ENCODE measurements around the gene EFHC2. TPM values are rescaled to one million over a fixed set of nuclear protein-coding genes. Genes with fewer than 3 reads are reported as not detected.

EFHC2 gene
- total RNA-seq, 5 donors from 2014 or later (not counting 1 experiment from before 2014, with no cell fraction given), result 1.1 to 3.5 (median 2.0) TPM

- Mint-ChIP-seq H3K9me3 (no peaks in the 10 kb centered on the region), H3K27ac (no peak overlapping the region), H3K27me3 (peaks cover 0 to 7% of the 10 kb centered on the region in 2 donors), H3K4me3 (no peak overlapping the region), H3K36me3 (peaks cover 6% of the 10 kb centered on the region), H3K4me1 (peaks cover 4 to 11% (median 5%) of the 10 kb centered on the region in 3 donors)
- no peak for DNase-seq
- WGBS (ENCODE audit: insufficient coverage), result 90% methylated on average over 2 of the region's 2 CpGs
- ChIA-PET CTCF (no interaction called here), POLR2A (interaction anchor here in 1 of 2 donors (0.6 kb wide), 1 partner anchor 46 kb away, joined by 5 read pairs; no protein-coding TSS in a partner anchor)
- no peaks in the 10 kb centered on the region for H3K27me3 ChIP-seq (replicated peaks in 1 of 2; ENCODE audit: control insufficient read depth in 2 of 2, extremely low read depth in 1 of 2, insufficient read depth in 2 of 2, low read length in 1 of 2)
- no peaks in the 10 kb centered on the region for H3K36me3 ChIP-seq (ENCODE audit: control insufficient read depth in 2 of 2, extremely low read depth in 1 of 2, insufficient read depth in 1 of 2, low read length in 1 of 2)
- ATAC-seq (replicated peaks in 1 of 4), result no peak
- no peaks in the 10 kb centered on the region for H3K9me3 ChIP-seq
- H3K4me3 ChIP-seq (ENCODE audit: control insufficient read depth in 1 of 2, extremely low read depth in 1 of 2, low read length in 1 of 2), result no peak overlapping the region
- H3K27ac ChIP-seq (ENCODE audit: low read length), result no peak overlapping the region
- H3K4me1 ChIP-seq (ENCODE audit: control insufficient read depth in 1 of 2, extremely low read depth in 1 of 2, insufficient read depth in 2 of 2, low read length in 2 of 2), result no peaks in the 10 kb centered on the region
These were observed 118.7 kb downstream of the EFHC2 start for GRCh38 chrX:44224760-44225159.

- H3K27ac ChIP-seq (ENCODE audit: low read length), result no peak overlapping the region
- Mint-ChIP-seq H3K4me3 (no peak overlapping the region), H3K9me3 (no peaks in the 10 kb centered on the region), H3K27me3 (peaks cover 0 to 4% of the 10 kb centered on the region in 2 donors), H3K4me1 (peaks cover 3 to 11% (median 4%) of the 10 kb centered on the region in 3 donors), H3K27ac (no peak overlapping the region), H3K36me3 (peaks cover 6% of the 10 kb centered on the region)
- H3K27me3 ChIP-seq (replicated peaks in 1 of 2; ENCODE audit: control insufficient read depth in 2 of 2, extremely low read depth in 1 of 2, insufficient read depth in 2 of 2, low read length in 1 of 2), result no peaks in the 10 kb centered on the region
- POLR2A ChIA-PET, result no interaction called here
- no peaks in the 10 kb centered on the region for H3K9me3 ChIP-seq
- H3K4me1 ChIP-seq (ENCODE audit: control insufficient read depth in 1 of 2, extremely low read depth in 1 of 2, insufficient read depth in 2 of 2, low read length in 2 of 2), result no peaks in the 10 kb centered on the region
- WGBS (ENCODE audit: insufficient coverage), result no CpG with 5 or more reads among the region's 2 CpGs
- no peak overlapping the region for H3K4me3 ChIP-seq (ENCODE audit: control insufficient read depth in 1 of 2, extremely low read depth in 1 of 2, low read length in 1 of 2)
- ATAC-seq (replicated peaks in 1 of 4) (no peak), DNase-seq (no peak)
- CTCF ChIA-PET, result no interaction called here
- no peaks in the 10 kb centered on the region for H3K36me3 ChIP-seq (ENCODE audit: control insufficient read depth in 2 of 2, extremely low read depth in 1 of 2, insufficient read depth in 1 of 2, low read length in 1 of 2)
These were observed 120.3 kb downstream of the EFHC2 start for GRCh38 chrX:44223150-44223549.

GRCh38 chrX:44218465-44218864 lies 125.0 kb downstream of the EFHC2 start:
- no peaks in the 10 kb centered on the region for H3K27me3 ChIP-seq (replicated peaks in 1 of 2; ENCODE audit: control insufficient read depth in 2 of 2, extremely low read depth in 1 of 2, insufficient read depth in 2 of 2, low read length in 1 of 2)
- POLR2A ChIA-PET, result no interaction called here
- DNase-seq (no peak), ATAC-seq (replicated peaks in 1 of 4) (no peak)
- H3K9me3 Mint-ChIP-seq, result no peaks in the 10 kb centered on the region
- CTCF ChIA-PET, result no interaction called here
- H3K4me1 ChIP-seq (ENCODE audit: control insufficient read depth in 1 of 2, extremely low read depth in 1 of 2, insufficient read depth in 2 of 2, low read length in 2 of 2), result no peaks in the 10 kb centered on the region
- no peak overlapping the region for H3K4me3 Mint-ChIP-seq
- H3K4me3 ChIP-seq (ENCODE audit: control insufficient read depth in 1 of 2, extremely low read depth in 1 of 2, low read length in 1 of 2), result no peak overlapping the region
- H3K9me3 ChIP-seq, result no peaks in the 10 kb centered on the region
- no peaks in the 10 kb centered on the region for H3K36me3 ChIP-seq (ENCODE audit: control insufficient read depth in 2 of 2, extremely low read depth in 1 of 2, insufficient read depth in 1 of 2, low read length in 1 of 2)
- H3K4me1 Mint-ChIP-seq, result peaks cover 0 to 5% (median 0%) of the 10 kb centered on the region in 3 donors
- H3K27ac Mint-ChIP-seq, result no peak overlapping the region
- H3K27me3 Mint-ChIP-seq, result peaks cover 0 to 4% of the 10 kb centered on the region in 2 donors
- no CpG with 5 or more reads among the region's 3 CpGs for WGBS (ENCODE audit: insufficient coverage)
- H3K27ac ChIP-seq (ENCODE audit: low read length), result no peak overlapping the region
- H3K36me3 Mint-ChIP-seq, result no peaks in the 10 kb centered on the region

DNA sequence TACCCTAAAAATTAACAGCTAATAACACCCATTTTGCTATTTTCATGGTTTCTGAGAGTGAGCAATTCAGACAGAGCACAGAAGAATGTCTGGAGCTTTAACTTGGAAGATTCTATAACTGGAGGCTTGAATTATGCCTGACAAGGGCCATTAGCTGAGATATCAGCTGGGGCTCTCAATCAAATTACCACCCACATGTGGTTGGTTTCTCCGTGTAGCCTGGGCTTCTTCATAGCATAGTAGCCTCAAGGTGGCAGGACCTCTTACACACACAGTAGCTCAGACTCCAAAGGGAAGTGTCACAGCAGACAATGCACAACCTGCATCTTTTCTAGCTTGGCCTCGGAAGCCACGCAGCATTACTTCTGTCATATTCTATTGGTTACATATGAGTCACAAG lies 127.3 kb downstream of the EFHC2 start:
- Mint-ChIP-seq H3K9me3 (no peaks in the 10 kb centered on the region), H3K4me3 (no peak overlapping the region), H3K4me1 (peaks cover 0 to 5% (median 0%) of the 10 kb centered on the region in 3 donors), H3K27ac (no peak overlapping the region), H3K36me3 (no peaks in the 10 kb centered on the region), H3K27me3 (peaks cover 0 to 4% of the 10 kb centered on the region in 2 donors)
- H3K36me3 ChIP-seq (ENCODE audit: control insufficient read depth in 2 of 2, extremely low read depth in 1 of 2, insufficient read depth in 1 of 2, low read length in 1 of 2), result no peaks in the 10 kb centered on the region
- H3K9me3 ChIP-seq, result no peaks in the 10 kb centered on the region
- ATAC-seq (replicated peaks in 1 of 4), result no peak
- H3K27ac ChIP-seq (ENCODE audit: low read length), result no peak overlapping the region
- ChIA-PET CTCF (interaction anchor here in 1 of 2 donors (0.5 kb wide), 1 partner anchor 1725 kb away, joined by 4 read pairs; no protein-coding TSS in a partner anchor), POLR2A (no interaction called here)
- no peak for DNase-seq
- H3K4me3 ChIP-seq (ENCODE audit: control insufficient read depth in 1 of 2, extremely low read depth in 1 of 2, low read length in 1 of 2), result no peak overlapping the region
- no peaks in the 10 kb centered on the region for H3K27me3 ChIP-seq (replicated peaks in 1 of 2; ENCODE audit: control insufficient read depth in 2 of 2, extremely low read depth in 1 of 2, insufficient read depth in 2 of 2, low read length in 1 of 2)
- no peaks in the 10 kb centered on the region for H3K4me1 ChIP-seq (ENCODE audit: control insufficient read depth in 1 of 2, extremely low read depth in 1 of 2, insufficient read depth in 2 of 2, low read length in 2 of 2)
- WGBS (ENCODE audit: insufficient coverage), result no CpG with 5 or more reads among the region's 3 CpGs

DNA sequence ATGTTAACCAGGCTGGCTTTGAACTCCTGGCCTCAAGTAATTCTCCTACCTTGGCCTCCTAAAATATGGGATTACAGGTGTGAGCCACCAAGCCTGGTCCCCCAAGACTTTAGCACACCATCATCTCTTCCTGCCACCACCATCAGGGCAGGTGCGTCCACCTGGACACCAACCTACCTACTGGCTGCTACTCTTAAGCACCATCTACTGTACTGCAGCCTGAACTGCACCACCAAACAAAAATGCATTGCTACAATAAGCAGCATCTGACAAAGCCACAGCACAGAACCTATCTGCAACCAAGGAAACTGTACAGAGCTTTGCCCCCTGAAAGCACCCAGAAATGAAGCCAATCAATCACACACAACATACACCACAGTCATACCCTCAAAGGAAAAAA lies 139.7 kb downstream of the EFHC2 start:
- CTCF ChIA-PET, result no interaction called here
- Mint-ChIP-seq H3K36me3 (peaks cover 5% of the 10 kb centered on the region), H3K9me3 (no peaks in the 10 kb centered on the region), H3K4me1 (no peaks in the 10 kb centered on the region), H3K27me3 (peaks cover 0 to 26% of the 10 kb centered on the region in 2 donors), H3K27ac (no peak overlapping the region), H3K4me3 (no peak overlapping the region)
- no CpG with 5 or more reads among the region's 1 CpG for WGBS (ENCODE audit: insufficient coverage)
- no peak overlapping the region for H3K4me3 ChIP-seq (ENCODE audit: control insufficient read depth in 1 of 2, extremely low read depth in 1 of 2, low read length in 1 of 2)
- no peaks in the 10 kb centered on the region for H3K27me3 ChIP-seq (replicated peaks in 1 of 2; ENCODE audit: control insufficient read depth in 2 of 2, extremely low read depth in 1 of 2, insufficient read depth in 2 of 2, low read length in 1 of 2)
- no peak for ATAC-seq (replicated peaks in 1 of 4)
- DNase-seq, result no peak
- H3K4me1 ChIP-seq (ENCODE audit: control insufficient read depth in 1 of 2, extremely low read depth in 1 of 2, insufficient read depth in 2 of 2, low read length in 2 of 2), result no peaks in the 10 kb centered on the region
- POLR2A ChIA-PET, result no interaction called here
- no peak overlapping the region for H3K27ac ChIP-seq (ENCODE audit: low read length)
- no peaks in the 10 kb centered on the region for H3K9me3 ChIP-seq
- no peaks in the 10 kb centered on the region for H3K36me3 ChIP-seq (ENCODE audit: control insufficient read depth in 2 of 2, extremely low read depth in 1 of 2, insufficient read depth in 1 of 2, low read length in 1 of 2)

DNA sequence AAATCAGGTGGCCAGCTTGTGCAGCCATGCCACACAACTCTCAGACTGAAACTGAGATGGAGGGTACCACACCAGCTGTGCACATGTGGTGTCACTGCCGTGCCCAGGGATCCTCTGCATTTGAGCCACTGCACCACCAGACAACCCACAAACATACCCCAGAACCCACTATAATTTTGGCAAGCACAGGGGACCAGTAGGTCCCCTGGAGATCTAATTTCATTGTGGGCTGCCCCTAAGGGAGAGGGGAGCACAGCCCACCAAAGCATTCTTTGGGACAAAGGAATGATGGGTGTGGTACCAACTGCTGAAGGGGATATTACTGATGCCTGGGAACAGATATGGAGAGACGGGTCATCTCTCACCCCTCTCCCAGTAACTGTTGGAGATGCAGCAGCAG lies 140.9 kb downstream of the EFHC2 start:
- ATAC-seq (replicated peaks in 1 of 4) (no peak), DNase-seq (no peak)
- ChIA-PET POLR2A (no interaction called here), CTCF (no interaction called here)
- Histone ChIP-seq H3K9me3 (no peaks in the 10 kb centered on the region), H3K4me1 (ENCODE audit: control insufficient read depth in 1 of 2, extremely low read depth in 1 of 2, insufficient read depth in 2 of 2, low read length in 2 of 2) (no peaks in the 10 kb centered on the region), H3K27ac (ENCODE audit: low read length) (no peak overlapping the region), H3K4me3 (ENCODE audit: control insufficient read depth in 1 of 2, extremely low read depth in 1 of 2, low read length in 1 of 2) (no peak overlapping the region), H3K36me3 (ENCODE audit: control insufficient read depth in 2 of 2, extremely low read depth in 1 of 2, insufficient read depth in 1 of 2, low read length in 1 of 2) (no peaks in the 10 kb centered on the region), H3K27me3 (replicated peaks in 1 of 2; ENCODE audit: control insufficient read depth in 2 of 2, extremely low read depth in 1 of 2, insufficient read depth in 2 of 2, low read length in 1 of 2) (no peaks in the 10 kb centered on the region)
- peaks cover 0 to 27% of the 10 kb centered on the region in 2 donors for H3K27me3 Mint-ChIP-seq
- H3K4me1 Mint-ChIP-seq, result no peaks in the 10 kb centered on the region
- no peaks in the 10 kb centered on the region for H3K9me3 Mint-ChIP-seq
- peaks cover 8% of the 10 kb centered on the region for H3K36me3 Mint-ChIP-seq
- no CpG with 5 or more reads among the region's 2 CpGs for WGBS (ENCODE audit: insufficient coverage)
- no peak overlapping the region for H3K27ac Mint-ChIP-seq
- H3K4me3 Mint-ChIP-seq, result no peak overlapping the region

DNA sequence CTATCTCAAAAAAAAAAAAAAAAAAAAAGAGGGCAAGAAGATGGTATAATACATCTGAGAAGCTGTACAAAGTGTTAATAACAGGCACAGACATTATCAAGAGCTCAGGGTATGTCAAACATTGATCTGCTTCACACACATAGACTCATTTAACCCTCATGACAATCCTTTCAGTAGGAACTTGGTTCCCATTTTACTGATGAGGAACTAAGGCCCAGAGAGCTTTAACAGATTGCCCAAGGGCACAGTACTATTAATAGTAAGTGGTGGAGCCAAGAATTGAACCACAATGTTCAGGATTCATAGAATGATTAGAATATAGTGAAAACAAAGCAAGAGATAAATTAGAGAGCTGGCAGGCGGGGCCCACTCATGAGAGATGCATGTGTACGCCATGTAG lies 154.4 kb downstream of the EFHC2 start:
- no peaks in the 10 kb centered on the region for H3K9me3 Mint-ChIP-seq
- H3K27me3 Mint-ChIP-seq, result no peaks in the 10 kb centered on the region
- CTCF ChIA-PET, result no interaction called here
- POLR2A ChIA-PET, result no interaction called here
- ATAC-seq (replicated peaks in 1 of 4) (no peak), DNase-seq (no peak)
- H3K4me3 ChIP-seq (ENCODE audit: control insufficient read depth in 1 of 2, extremely low read depth in 1 of 2, low read length in 1 of 2), result no peak overlapping the region
- H3K4me1 ChIP-seq (ENCODE audit: control insufficient read depth in 1 of 2, extremely low read depth in 1 of 2, insufficient read depth in 2 of 2, low read length in 2 of 2), result no peaks in the 10 kb centered on the region
- no peaks in the 10 kb centered on the region for H3K27me3 ChIP-seq (replicated peaks in 1 of 2; ENCODE audit: control insufficient read depth in 2 of 2, extremely low read depth in 1 of 2, insufficient read depth in 2 of 2, low read length in 1 of 2)
- no CpG with 5 or more reads among the region's 2 CpGs for WGBS (ENCODE audit: insufficient coverage)
- H3K36me3 ChIP-seq (ENCODE audit: control insufficient read depth in 2 of 2, extremely low read depth in 1 of 2, insufficient read depth in 1 of 2, low read length in 1 of 2), result no peaks in the 10 kb centered on the region
- no peaks in the 10 kb centered on the region for H3K36me3 Mint-ChIP-seq
- no peak overlapping the region for H3K27ac ChIP-seq (ENCODE audit: low read length)
- no peak overlapping the region for H3K27ac Mint-ChIP-seq
- no peak overlapping the region for H3K4me3 Mint-ChIP-seq
- H3K9me3 ChIP-seq, result no peaks in the 10 kb centered on the region
- H3K4me1 Mint-ChIP-seq, result no peaks in the 10 kb centered on the region

Measured in T-cell (primary cell).